PC-3 (cell line): Measurements from ENCODE around the gene MIPOL1. TPM values are rescaled to one million over a fixed set of nuclear protein-coding genes. Genes with fewer than 3 reads are reported as not detected.

ENCODE experiments used
- ATAC-seq: fragments of 200-7000 bp; cut with Tn5 transposase; 2 replicates; pipeline ENCODE4 v1.9.1; 2020; ENCODE audit warnings: mild to moderate bottlenecking, moderate library complexity
- BruUV-seq: library from RNA; stranded (reverse); fragments of 400-500 nt; replicated peaks from 2 replicates; lab custom pipeline; 2021; lab: Mats Ljungman, UMichigan
- CTCF ChIA-PET: fragments of 300-600 bp; sonication (Branson Sonifier 250); formaldehyde crosslinking; loops from one replicate; lab custom pipeline; 2022; ENCODE audit warnings: antibody characterized with exemption; lab: Charles Lee
- POLR2A ChIA-PET: fragments of 300-600 bp; sonication (Branson Sonifier 250); formaldehyde crosslinking; loops from one replicate; lab custom pipeline; 2022; ENCODE audit warnings: antibody characterized with exemption; ENCODE audit not compliant: unreplicated experiment; lab: Charles Lee
- DNase-seq: peaks from one replicate; pipeline ENCODE4 v3.0.0-alpha.2; 2015
- H2AFZ ChIP-seq: fragments of 300-600 bp; sonication (generic); 2 replicates; pipeline ENCODE4 v1.6.0; 2016; ENCODE audit warnings: antibody characterized with exemption, low read length
- H3F3A ChIP-seq: fragments of 300-600 bp; sonication (generic); one replicate; pipeline ENCODE4 v1.6.0; 2017; ENCODE audit warnings: antibody characterized with exemption, low read length, control low read depth, mild to moderate bottlenecking; ENCODE audit not compliant: unreplicated experiment
- H3K27ac ChIP-seq: fragments of 300-600 bp; sonication (generic); 2 replicates; pipeline ENCODE4 v1.5.1; 2016; ENCODE audit warnings: mild to moderate bottlenecking, low read length
- H3K27me3 ChIP-seq: fragments of 300-600 bp; sonication (generic); 2 replicates; pipeline ENCODE4 v1.6.1; 2016; ENCODE audit warnings: low read length, mixed read lengths
- H3K36me3 ChIP-seq: fragments of 300-600 bp; sonication (generic); 2 replicates; pipeline ENCODE4 v1.6.1; 2016; ENCODE audit warnings: low read depth, mixed run types, low read length, mixed read lengths
- H3K4me1 ChIP-seq: fragments of 300-600 bp; sonication (generic); 2 replicates; pipeline ENCODE4 v1.5.1; 2016; ENCODE audit warnings: low read length; ENCODE audit not compliant: insufficient read depth
- H3K4me2 ChIP-seq: fragments of 300-600 bp; sonication (generic); 2 replicates; pipeline ENCODE4 v1.6.0; 2016; ENCODE audit warnings: low read length
- H3K4me3 ChIP-seq: fragments of 300-600 bp; sonication (generic); 2 replicates; pipeline ENCODE4 v1.5.1; 2016; ENCODE audit warnings: mild to moderate bottlenecking, low read length, mixed read lengths
- H3K79me2 ChIP-seq: fragments of 300-600 bp; sonication (generic); 2 replicates; pipeline ENCODE4 v1.6.1; 2017; ENCODE audit warnings: low read length, mixed read lengths
- H3K9ac ChIP-seq: fragments of 300-600 bp; sonication (generic); 2 replicates; pipeline ENCODE4 v1.6.0; 2016; ENCODE audit warnings: mild to moderate bottlenecking, low read length
- H3K9me2 ChIP-seq: fragments of 300-600 bp; sonication (generic); replicated peaks from 2 replicates; pipeline ENCODE4 v1.6.1; 2016; ENCODE audit warnings: mixed run types, low read length, mixed read lengths
- H3K9me3 ChIP-seq: fragments of 300-600 bp; sonication (generic); 2 replicates; pipeline ENCODE4 v1.6.1; 2016; ENCODE audit warnings: low read length, mixed read lengths
- H4K20me1 ChIP-seq: fragments of 300-600 bp; sonication (generic); 2 replicates; pipeline ENCODE4 v1.6.1; 2016; ENCODE audit warnings: low read length, mixed read lengths
- EZH2 ChIP-seq: fragments of 300-600 bp; sonication (generic); IDR thresholded peaks from one replicate; pipeline ENCODE4 v1.6.1; 2017; ENCODE audit warnings: antibody characterized with exemption, mild to moderate bottlenecking, low read length; ENCODE audit not compliant: unreplicated experiment
- EZH2phosphoT487 ChIP-seq: fragments of 300-600 bp; sonication (generic); IDR thresholded peaks from 2 replicates; pipeline ENCODE4 v1.6.1; 2018; ENCODE audit warnings: mild to moderate bottlenecking, antibody characterized with exemption, low read length, borderline replicate concordance
- intact Hi-C: fragments of 100-400 bp; cut with micrococcal nuclease; formaldehyde crosslinking; loops from 2 replicates; pipeline ENCODE4 v1.9.0; 2023
- total RNA-seq: library from RNA; depleted of rRNA; stranded (reverse); fragments of >200 nt; gene quantifications from 2 replicates; pipeline ENCODE4 v1.2.3, GENCODE V29; 2014
- TF ChIP-seq, protein P1 (sequence below): fragments of 300-600 bp; sonication (generic); conservative IDR thresholded peaks from 2 replicates; pipeline ENCODE4 v1.5.1; 2017; ENCODE audit warnings: antibody characterized with exemption, low read depth, mild to moderate bottlenecking, low read length

Gene MIPOL1
- total RNA-seq, 1 experiment from 2014 or later, result 22.5 TPM

DNA sequence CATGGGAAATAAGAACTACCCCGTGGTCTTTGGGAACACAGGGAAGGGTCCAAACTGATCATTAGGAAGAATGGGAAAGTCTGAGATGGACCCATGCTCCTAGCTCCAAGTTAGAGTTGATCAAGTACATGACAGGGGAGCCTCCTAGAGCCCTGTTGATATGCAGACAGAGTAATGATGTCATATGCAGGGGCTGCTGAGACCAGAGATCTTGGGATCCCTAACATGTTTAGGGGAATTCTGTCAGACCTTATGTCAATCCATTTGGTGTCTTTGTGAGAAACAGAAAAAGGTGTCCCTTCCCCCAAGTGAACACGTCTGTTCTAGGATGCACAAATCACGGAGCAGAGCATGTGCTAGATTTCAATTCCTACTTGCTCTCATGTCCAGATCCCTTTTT, 31.9 kb upstream of the MIPOL1 start:
- DNase-seq (no peak), ATAC-seq (no peak)
- H3K36me3 ChIP-seq, result no peaks in the 10 kb centered on the region
- TF ChIP-seq, protein P1, sequence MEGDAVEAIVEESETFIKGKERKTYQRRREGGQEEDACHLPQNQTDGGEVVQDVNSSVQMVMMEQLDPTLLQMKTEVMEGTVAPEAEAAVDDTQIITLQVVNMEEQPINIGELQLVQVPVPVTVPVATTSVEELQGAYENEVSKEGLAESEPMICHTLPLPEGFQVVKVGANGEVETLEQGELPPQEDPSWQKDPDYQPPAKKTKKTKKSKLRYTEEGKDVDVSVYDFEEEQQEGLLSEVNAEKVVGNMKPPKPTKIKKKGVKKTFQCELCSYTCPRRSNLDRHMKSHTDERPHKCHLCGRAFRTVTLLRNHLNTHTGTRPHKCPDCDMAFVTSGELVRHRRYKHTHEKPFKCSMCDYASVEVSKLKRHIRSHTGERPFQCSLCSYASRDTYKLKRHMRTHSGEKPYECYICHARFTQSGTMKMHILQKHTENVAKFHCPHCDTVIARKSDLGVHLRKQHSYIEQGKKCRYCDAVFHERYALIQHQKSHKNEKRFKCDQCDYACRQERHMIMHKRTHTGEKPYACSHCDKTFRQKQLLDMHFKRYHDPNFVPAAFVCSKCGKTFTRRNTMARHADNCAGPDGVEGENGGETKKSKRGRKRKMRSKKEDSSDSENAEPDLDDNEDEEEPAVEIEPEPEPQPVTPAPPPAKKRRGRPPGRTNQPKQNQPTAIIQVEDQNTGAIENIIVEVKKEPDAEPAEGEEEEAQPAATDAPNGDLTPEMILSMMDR, result no peak
- TF ChIP-seq EZH2, result no peak
- TF ChIP-seq EZH2phosphoT487, result no peak
- no peaks in the 10 kb centered on the region for H3K9me2 ChIP-seq
- no peaks in the 10 kb centered on the region for H3K79me2 ChIP-seq
- no peaks in the 10 kb centered on the region for H3K27me3 ChIP-seq
- ChIA-PET POLR2A (no interaction called here), CTCF (no interaction called here)
- intact Hi-C loops, result no loop called here
- H3K4me3 ChIP-seq, result no peak overlapping the region
- no peak overlapping the region for H3K9ac ChIP-seq
- no peaks in the 10 kb centered on the region for H4K20me1 ChIP-seq
- no peaks in the 10 kb centered on the region for H3K9me3 ChIP-seq
- H3K4me2 ChIP-seq, result no peak overlapping the region
- no TSS peak for BruUV-seq
- H3F3A ChIP-seq, result no peaks in the 10 kb centered on the region
- no peaks in the 10 kb centered on the region; the same call in 1 of the 2 replicates for H3K4me1 ChIP-seq
- no peak overlapping the region for H2AFZ ChIP-seq
- H3K27ac ChIP-seq, result no peak overlapping the region

DNA sequence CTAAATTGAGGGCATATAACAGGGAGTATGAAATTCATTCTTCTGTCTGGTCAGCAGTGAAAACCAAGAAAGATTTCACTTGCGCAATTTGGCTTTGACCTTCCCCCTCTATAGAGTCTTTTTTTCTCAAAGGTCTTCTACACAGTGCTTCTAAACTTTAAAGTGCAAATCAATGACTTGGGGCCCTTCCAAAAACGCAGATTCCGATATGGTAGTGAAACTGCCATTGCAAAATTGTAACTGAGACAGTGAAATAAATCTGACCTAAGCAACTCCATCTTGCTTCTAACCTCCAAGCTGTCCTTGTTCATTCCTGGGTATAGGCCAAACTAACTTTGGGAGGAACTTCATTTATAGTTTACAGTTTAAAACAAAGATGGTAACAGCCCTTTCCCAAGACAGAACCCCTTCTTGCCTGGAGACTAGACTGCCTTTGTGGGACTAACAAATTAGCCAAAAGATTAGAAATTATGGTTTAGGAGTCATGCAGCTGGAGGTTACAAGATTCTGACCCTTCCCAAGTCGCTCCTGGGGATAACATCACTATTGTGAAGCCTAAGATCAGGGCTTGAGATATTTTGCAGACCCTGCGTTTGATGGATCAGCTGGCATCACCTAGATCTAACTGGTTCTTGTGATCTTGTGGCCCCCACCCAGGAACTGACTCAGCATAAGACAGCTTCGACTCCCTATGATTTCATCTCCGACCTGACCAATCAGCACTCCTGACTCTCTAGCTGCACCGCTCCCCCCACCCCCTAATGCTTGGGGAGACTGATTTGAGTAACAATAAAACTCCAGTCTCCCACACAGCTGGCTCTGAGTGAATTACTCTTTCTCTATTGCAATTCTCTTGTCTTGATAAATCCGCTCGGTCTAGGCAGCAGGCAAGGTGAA, 30.3 kb upstream of the MIPOL1 start:
- ATAC-seq, result no peak
- no TSS peak for BruUV-seq
- no peaks in the 10 kb centered on the region for H3K36me3 ChIP-seq
- no peak overlapping the region for H2AFZ ChIP-seq
- ChIA-PET CTCF (no interaction called here), POLR2A (no interaction called here)
- H3K9me2 ChIP-seq, result no peaks in the 10 kb centered on the region
- H3K27ac ChIP-seq, result no peak overlapping the region
- H3K9ac ChIP-seq, result no peak overlapping the region
- no peaks in the 10 kb centered on the region for H3K9me3 ChIP-seq
- H3K4me1 ChIP-seq, result no peaks in the 10 kb centered on the region; the same call in 1 of the 2 replicates
- intact Hi-C loops, result no loop called here
- no peaks in the 10 kb centered on the region for H4K20me1 ChIP-seq
- TF ChIP-seq EZH2phosphoT487 (no peak), EZH2 (no peak)
- TF ChIP-seq, protein P1, result no peak
- H3K4me2 ChIP-seq, result no peak overlapping the region
- no peaks in the 10 kb centered on the region for H3K27me3 ChIP-seq
- peaks cover 4% of the 10 kb centered on the region for H3K79me2 ChIP-seq
- no peaks in the 10 kb centered on the region for H3F3A ChIP-seq
- DNase-seq, result no peak
- H3K4me3 ChIP-seq, result no peak overlapping the region

DNA sequence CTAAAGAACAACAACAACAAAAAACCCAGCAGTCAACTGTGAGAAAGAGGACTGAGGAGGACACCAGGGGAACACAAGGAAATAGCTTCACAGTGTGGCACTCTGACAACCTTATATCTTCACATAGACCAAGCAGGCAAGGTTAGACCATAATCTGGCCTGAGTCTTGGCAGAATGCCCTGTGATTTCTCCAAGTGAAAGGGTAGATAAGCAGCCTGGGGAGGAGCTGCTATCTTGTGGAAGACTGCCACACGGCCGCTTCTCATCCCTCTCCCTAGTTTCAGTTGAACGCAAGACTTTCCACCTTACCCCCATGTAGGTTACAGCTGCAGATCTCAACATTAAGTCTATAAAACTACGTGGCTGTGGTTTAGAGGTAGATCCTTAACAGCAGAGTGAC, 29.0 kb upstream of the MIPOL1 start:
- H3K4me3 ChIP-seq, result no peak overlapping the region
- intact Hi-C loops, result no loop called here
- no peak overlapping the region for H3K4me2 ChIP-seq
- CTCF ChIA-PET, result no interaction called here
- no peaks in the 10 kb centered on the region for H3K9me3 ChIP-seq
- H2AFZ ChIP-seq, result no peak overlapping the region
- no peaks in the 10 kb centered on the region for H3F3A ChIP-seq
- ATAC-seq (no peak), DNase-seq (no peak)
- no peaks in the 10 kb centered on the region for H3K27me3 ChIP-seq
- H3K36me3 ChIP-seq, result no peaks in the 10 kb centered on the region
- H3K79me2 ChIP-seq, result peaks cover 17% of the 10 kb centered on the region
- BruUV-seq, result no TSS peak
- POLR2A ChIA-PET, result interaction anchor here (0.7 kb wide), 1 partner anchor 85 kb away, joined by 3 read pairs; no protein-coding TSS in a partner anchor
- TF ChIP-seq, protein P1, result no peak
- TF ChIP-seq EZH2 (no peak), EZH2phosphoT487 (no peak)
- H3K4me1 ChIP-seq, result peaks cover 5% of the 10 kb centered on the region
- no peak overlapping the region for H3K9ac ChIP-seq
- no peaks in the 10 kb centered on the region for H3K9me2 ChIP-seq
- H3K27ac ChIP-seq, result no peak overlapping the region
- no peaks in the 10 kb centered on the region for H4K20me1 ChIP-seq
